NCI-H2081 treated with DMSO at 0.1 percent for 48 hours (cell line): Measurements from ENCODE around the gene PSEN2.
"Not testable (repeated sequence)": the region's sequence is repeated elsewhere in the genome, so short reads cannot be mapped to it uniquely, and the experiment has no call there.

ENCODE experiments used
- DNase-seq: peaks from one replicate; lab custom pipeline; 2025; lab: John Stamatoyannopoulos, UW

The PSEN2 gene

DNA sequence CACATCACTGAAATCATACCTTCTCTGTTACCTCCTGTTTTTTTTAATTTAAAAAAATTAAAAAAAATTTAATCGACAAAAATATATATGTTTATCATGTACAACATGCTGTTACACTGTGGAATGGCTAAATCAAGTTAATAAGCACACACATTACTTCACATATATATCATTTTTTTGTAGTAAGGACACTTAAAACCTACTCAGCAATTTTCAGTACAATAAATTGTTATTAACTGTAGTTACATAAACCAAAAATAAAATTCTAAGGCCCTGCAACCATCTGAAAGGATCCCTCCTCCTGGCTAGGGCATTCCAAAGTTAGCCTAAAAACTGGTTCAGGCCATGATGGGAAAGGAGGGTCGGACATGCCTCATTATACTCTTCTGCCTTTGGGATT lies 46.1 kb downstream of the PSEN2 start:
- no peak for DNase-seq

DNA sequence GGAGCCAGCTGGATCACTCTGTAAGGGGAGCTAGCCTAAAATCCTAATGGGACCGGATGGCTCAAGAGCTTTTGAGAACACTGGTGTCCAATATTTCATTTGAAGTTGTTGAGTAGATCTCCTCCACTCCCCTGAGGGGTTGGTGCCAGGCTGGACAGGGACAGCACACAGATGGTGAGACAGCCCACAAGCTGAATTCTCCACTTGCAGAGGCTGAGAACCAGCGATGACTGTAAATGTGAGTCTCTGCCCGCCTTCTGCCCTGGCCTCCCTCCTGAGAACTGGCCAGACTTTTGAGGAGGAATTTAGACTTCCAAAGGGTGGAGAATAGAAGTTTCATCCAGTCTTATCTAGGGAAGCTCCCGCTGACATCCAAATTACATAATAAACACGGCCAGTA lies 49.2 kb downstream of the PSEN2 start:
- DNase-seq, result no peak

DNA sequence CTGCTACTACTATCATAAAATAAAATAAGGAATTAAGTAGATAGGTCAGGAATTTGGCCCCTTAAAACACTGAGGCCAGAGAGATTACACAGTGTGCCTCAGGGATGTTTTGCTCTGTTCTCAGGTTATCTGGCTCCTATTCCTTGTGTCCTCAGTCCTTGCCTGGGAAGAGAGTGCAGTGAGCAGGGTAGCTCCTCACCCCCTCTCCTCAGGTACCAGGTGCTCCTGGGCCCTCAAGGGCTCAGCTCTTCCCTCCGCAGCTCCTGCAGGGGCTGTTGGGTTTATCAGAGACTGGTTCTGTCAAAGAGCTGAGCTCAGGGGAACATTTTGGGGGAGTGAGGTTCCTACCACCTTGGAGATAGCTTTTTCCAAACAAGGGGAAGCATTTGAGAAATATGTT lies 49.6 kb downstream of the PSEN2 start:
- DNase-seq, result no peak

DNA sequence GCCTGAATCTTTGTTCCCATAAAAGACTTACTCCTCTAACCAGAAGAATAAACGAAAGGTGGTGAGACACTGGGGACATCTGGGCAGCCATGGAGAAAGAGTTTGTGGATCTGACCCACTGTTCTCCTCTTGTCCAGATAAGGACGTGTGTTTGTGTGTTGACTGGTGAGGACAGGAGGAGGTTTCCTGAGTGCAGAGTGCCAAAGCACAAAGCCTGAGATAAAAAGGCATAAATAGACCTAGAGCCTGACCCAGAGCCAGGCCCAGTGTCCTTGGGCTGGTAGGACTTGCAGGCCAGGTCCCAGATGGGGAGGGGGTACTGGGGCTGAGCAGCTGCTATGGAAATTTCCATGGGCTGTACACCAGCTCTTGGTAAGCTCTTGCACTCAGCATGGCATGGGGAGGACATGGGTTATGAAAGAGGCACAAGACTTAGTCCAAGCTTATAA lies 50.1 kb downstream of the PSEN2 start:
- no peak for DNase-seq

DNA sequence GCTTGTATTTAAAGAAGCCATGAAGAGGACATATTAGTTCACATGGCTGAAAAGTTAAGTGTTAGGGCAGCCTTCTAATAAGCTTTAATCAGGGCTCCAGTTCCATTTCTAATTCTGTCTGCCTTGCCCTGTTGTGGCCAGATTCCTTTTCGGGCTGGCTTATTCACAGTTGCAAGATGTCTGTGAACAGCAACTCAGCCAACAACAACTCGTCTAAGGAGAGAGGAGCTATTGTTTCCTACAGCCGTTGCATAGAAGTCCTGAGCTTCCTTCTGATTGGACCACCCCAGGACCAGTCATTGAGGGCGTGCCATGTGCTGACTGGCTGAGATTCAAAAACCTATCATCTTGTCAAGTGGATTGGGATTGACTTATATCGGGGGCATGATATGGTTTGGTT lies 51.1 kb downstream of the PSEN2 start:
- DNase-seq, result no peak

DNA sequence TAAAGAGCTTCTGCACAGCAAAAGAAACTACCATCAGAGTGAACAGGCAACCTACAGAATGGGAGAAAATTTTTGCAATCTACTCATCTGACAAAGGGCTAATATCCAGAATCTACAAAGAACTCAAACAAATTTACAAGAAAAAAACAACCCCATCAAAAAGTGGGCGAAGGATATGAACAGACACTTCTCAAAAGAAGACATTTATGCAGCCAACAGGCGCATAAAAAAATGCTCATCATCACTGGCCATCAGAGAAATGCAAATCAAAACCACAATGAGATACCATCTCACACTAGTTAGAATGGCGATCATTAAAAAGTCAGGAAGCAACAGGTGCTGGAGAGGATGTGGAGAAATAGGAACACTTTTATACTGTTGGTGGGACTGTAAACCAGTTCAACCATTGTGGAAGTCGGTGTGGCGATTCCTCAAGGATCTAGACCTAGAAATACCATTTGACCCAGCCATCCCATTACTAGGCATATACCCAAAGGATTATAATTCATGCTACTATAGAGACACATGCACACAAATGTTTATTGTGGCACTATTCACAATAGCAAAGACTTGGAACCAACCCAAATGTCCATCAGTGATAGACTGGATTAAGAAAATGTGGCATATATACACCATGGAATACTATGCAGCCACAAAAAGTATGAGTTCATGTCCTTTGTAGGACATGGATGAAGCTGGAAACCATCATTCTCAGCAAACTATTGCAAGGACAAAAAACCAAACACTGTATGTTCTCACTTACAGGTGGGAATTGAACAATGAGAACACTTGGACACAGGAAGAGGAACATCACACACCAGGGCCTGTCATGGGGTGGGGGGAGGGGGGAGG lies 59.1 kb downstream of the PSEN2 start:
- DNase-seq, result not testable (repeated sequence)

DNA sequence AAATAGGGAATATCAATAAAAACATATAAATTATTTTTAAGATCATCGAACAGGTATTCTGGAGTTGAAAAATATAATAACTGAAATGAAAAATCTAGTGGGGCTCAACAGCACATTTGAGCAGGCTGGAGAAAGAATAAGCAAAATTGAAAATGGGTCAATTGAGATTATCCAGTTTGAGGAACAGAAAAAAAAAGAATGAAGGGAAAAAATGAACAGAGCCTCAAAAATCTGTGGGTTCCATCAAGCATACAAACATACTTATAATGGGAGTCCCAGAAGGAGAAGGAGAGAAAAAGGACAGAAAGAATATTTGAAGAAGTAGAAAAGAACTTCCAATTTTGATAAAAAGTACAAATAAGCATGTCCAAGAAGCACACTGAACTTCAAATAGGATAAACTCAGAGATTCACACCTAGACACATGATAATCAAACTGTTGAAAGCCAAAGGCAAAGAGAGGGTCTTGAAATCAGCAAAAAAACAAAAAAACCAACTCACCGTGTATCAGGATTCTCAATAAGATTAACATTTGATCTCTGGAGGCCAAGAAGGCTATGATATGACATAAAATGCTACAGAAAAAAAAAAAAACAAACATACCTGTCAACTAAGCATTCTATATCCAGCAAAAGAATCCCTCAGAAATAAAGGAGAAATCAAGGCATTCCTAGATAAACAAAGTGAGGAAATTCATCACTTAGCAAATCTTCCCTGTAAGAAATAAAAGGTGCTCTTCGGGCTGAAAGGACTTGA lies 64.2 kb downstream of the PSEN2 start:
- DNase-seq, result no peak

DNA sequence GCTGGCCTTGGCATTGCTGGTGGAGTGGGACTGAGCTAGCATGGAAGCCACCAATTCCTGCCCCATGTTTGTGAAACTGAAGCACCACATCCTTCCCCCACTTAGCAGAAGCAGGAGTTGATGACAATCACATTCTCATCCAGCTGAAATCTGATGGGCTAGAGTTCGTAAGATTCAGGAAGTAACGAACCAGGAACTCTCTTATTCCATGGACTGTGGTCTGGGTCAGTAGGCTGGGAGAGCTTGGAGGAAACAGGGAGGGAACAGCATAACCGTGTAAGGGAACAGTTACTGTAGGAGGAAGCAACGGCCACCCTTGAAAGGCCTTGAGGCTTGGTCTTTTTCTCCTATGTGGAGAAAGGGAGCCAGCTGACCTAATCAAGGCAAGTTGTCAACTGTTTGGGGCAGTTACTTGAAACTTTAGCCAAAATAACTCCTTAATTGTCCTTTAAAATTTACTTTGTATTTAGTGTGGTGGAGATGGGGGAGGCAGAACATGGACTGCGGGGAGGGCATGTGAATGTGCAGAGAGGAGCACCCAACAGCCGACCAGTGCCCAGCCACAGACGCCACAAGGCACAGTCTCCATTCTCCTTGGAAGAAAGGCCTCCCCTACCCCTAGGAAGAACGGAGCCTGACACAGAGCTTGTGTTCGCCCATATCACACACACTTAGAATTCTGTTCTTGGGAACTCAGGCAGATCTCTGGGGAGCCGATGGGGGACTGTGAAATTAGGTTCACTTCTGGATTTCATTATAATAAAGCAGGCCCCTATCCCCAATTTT lies 67.7 kb downstream of the PSEN2 start:
- no peak for DNase-seq

DNA sequence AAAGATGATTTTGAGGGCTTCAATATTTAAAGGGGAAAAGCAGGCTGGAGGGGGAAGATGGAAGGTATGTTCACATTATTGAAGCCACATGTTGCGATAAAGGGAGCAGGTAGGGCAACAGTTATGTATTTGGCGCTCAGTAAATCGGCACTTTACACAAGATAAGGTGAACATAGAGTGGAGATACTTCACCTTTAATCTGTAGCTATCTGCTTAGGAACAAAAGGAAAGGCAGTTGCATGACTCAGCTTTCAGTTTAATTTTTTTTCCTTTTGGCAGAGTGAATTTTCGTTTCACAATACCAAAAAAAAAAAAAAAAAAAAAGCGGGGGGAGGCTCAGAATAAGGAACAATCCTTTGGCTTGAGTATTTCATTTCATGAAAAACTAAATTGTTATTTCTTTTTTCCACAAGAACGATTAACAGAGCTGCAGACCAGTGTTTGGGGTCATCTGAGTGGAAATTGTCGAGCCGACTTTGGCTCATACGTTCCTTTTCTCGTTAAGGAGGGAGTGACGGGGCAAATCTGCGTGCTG lies 68.6 kb downstream of the PSEN2 start:
- DNase-seq, result no peak

DNA sequence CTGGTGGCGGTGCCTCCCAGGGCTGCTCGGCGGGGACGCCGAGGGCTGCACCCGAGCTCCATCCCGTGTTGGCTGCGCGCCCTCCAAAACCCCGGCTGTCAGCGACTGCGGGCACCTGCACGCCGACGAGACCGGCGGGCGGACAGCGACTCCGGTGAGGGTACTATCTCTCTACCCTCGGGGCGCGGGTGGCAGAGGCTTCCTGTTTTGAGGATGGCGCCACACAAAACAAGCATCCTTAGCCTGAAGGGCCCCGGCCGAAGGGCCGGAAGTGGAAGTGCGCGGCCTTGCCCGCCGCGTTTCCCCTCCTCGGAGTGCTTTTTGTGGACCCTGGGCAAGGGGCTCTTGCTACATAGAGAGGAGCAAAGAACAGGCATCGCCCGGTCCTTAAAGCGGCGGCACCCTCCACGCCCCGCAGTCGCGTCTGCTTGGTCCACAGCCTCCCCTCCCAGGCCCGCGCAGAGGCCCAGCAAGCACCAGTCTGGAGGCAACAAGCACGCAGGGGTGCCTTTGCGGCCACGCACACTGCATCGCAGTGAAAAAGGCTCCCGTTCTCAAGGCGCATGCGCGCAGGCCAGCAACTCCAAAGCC lies 69.1 kb downstream of the PSEN2 start:
- DNase-seq, result peak; percentile 89

DNA sequence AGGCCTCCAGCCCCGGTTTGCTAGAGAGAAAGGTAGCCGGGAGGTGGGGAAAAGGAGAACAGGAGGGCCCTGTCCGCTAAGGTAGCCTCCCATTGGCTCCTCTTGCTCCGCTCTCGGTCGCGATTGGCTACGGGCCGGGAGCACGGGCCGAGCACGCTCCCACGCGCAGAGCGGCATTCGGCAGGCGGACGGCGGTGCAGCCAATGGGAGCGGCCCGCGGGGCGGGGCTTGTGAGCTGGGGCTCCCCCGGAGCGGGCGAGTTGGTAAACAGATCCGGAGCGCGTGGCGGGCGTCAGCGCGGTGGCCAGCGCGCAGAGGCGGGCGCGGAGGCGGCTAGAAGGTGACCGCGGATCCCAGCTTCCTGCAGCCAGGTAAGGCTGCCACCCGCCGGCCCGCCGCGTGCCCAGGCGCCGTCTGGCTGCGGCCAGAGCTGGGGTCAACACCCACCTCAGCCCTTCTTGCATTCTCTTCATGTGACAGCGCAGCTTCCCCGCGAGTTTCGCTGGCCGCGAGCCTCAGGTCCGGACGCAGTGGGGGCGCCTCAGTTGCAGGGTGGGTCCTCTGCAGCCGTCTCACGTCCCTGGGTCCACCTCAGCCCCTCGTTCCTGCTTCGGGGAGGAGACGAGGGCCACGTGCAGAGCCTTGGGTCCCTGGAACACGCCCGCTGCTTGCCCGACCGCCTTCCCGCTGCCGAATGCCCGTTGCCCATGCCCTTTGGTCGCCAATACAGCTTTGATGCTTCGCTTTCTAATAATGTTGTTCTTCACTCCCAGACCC lies 69.8 kb downstream of the PSEN2 start, which contains the start of gene COQ8A:
COQ8A (plus strand) TSS at position 266 of the 777 bp plus-strand sequence. CDS start 21,092 bp downstream, outside the sequence.
- peak; percentile 100 for DNase-seq

DNA sequence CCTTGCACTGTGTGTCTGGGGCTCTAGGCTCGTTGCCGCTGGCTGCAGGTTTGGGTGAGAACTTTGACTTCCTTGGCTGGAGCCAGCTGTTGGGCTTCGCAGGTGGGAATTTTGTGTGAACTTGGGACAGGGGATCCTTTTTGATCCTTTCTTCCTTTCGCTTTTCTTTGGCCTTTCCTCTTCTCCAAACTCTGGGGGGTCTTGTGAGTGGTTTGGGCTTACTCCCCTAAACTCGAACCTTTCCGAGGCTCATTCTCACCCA lies 70.3 kb downstream of the PSEN2 start:
- DNase-seq, result no peak

DNA sequence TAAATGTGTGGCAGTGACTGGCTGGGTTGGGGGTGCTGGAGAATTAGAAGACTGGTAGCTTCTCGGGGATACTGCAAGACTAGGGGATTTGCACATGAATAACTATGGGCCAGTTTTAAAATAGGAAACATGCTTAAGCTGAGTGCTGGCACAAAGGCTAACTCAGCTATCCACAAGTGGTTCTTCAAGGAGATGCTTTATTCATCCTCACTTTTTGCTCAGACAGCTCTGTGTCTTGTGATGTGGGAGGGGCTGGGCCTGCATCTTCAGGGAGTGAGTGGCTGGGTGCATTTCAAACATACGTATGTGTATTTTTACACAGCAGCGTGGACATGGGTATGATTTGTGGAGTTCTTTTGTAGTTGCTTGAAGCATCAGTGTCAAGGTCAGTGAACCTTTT lies 72.0 kb downstream of the PSEN2 start:
- no peak for DNase-seq

DNA sequence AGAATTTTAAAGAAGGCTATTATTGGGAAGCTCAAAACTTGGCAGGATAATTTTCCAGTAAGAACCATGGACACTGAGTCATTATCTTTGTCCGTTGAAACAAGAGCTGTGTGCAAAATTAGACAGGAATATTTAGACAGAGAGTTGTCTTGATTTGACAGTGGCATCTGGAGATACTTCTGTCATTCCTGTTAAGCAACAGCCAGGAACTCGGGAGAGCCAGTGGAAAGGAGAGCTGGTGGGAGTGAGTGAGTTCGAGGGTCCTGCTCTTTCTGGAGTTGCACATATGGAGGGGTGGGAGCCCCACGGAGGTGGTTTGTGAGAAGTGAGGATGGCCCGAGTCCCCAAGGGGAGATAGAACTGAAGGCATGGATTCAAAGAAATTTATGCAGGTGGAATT lies 72.7 kb downstream of the PSEN2 start:
- DNase-seq, result no peak

DNA sequence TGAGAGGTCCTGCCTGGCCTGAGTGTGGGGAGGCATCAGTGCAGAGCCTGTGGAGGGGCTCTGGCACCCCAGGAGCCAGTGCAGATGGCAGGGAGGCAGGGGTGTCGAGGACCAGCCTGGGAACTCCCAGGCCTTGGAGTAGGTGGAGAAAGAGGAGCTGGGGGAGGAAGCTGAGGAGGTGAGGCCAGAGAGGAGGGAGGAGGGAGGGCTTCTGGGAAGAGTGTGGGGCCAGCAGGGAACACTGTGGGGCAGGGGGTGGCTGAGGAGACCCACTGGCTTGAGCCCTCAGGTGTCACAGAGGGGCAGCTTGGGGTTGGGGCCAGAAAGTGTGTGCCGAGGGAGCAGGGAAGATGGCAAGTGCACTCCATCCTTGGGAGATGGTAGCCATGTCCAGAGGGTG lies 73.5 kb downstream of the PSEN2 start:
- no peak for DNase-seq

DNA sequence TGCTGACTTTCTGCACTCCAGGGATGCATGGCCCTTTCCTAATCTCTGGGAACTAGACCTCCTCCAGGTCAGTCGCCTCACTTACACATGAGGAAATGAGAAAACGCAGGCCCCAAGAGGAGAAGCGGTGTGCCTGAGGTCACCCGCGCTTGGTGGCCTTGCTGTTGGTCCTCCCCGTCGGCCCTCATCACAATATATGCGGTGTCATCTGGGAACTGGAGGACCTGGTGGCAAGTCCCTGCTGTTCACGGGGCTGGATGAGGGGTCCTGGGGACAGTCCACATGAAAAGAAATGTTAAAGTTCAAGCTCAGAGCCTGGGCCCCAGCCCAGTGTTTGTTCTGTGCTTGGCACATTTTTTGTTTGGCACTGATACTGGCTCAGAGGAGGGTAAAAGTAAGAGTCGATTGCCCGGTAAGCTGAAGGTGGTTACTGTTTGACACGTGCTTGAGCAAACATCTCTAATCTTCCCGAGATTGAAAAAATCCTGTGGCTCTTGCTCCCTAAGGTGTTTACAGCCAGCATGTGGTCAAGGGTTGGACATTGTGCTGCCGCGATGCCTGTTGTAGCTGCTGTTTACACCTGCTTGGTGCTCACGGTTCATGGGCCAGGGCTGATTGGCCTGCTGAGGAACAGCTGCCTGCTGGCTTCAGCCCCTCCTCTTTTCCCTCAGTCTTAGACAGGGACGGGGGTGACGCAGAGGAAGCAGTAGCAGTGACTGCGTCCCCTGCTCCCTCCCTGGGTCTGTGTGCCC lies 74.9 kb downstream of the PSEN2 start:
- DNase-seq, result peak; percentile 86
